C4-2B (cell line): ENCODE data around the gene CHRNA10.

Source experiments
- ZFX ChIP-seq: fragments of 450-650 bp; IDR thresholded peaks from 2 replicates; pipeline ENCODE4 v1.6.1; 2017
- TF ChIP-seq, protein P1 (sequence below): fragments of 450-650 bp; conservative IDR thresholded peaks from 2 replicates; pipeline ENCODE4 v1.5.1; 2017; ENCODE audit warnings: mild to moderate bottlenecking

DNA sequence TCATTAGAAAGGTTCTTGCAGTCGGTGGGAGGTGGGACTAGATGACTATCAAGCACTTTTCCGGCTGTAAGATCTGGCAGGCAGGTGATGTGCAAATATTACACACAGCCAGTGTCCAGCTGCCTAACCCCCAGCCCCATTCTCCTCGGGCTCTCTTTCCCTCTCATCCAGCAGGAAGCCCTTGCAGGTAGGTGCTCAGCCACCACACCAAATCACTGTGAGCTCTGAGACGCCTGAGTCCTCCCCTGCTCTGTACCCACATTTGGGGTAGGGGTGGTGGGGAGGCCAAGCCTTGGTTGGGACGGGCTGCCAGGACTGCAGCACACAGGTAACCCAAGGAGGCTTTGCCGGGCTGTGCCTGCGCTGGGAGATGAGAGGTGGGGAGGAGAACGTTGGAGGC, 30.0 kb downstream of the CHRNA10 start:
- TF ChIP-seq, protein P1, sequence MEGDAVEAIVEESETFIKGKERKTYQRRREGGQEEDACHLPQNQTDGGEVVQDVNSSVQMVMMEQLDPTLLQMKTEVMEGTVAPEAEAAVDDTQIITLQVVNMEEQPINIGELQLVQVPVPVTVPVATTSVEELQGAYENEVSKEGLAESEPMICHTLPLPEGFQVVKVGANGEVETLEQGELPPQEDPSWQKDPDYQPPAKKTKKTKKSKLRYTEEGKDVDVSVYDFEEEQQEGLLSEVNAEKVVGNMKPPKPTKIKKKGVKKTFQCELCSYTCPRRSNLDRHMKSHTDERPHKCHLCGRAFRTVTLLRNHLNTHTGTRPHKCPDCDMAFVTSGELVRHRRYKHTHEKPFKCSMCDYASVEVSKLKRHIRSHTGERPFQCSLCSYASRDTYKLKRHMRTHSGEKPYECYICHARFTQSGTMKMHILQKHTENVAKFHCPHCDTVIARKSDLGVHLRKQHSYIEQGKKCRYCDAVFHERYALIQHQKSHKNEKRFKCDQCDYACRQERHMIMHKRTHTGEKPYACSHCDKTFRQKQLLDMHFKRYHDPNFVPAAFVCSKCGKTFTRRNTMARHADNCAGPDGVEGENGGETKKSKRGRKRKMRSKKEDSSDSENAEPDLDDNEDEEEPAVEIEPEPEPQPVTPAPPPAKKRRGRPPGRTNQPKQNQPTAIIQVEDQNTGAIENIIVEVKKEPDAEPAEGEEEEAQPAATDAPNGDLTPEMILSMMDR = no peak
- no peak for TF ChIP-seq ZFX
